ENCODE results near the gene SMAD7. TPM values are rescaled to one million over a fixed set of nuclear protein-coding genes. Genes with fewer than 3 reads are reported as not detected.

SMAD7 gene
- total RNA-seq, 2 donors from 2014 or later: 13.4 to 14.6 TPM

- H3K9me3 Mint-ChIP-seq: no peaks in the 10 kb centered on the region
- H3K27ac Mint-ChIP-seq: no peak overlapping the region
- ATAC-seq (no peak), DNase-seq (ENCODE audit: low spot score in 2 of 2) (no peak)
- no peaks in the 10 kb centered on the region for H3K36me3 Mint-ChIP-seq
Measured at GRCh38 chr18:48989304-48990303, 38.8 kb upstream of the SMAD7 start.

- Mint-ChIP-seq H3K36me3 (no peaks in the 10 kb centered on the region), H3K9me3 (no peaks in the 10 kb centered on the region), H3K27ac (peak overlapping the region in 1 of 2 donors; percentile 36)
- no peak for ATAC-seq
- no peak for DNase-seq (ENCODE audit: low spot score in 2 of 2)
Measured at GRCh38 chr18:48988508-48989303, 37.9 kb upstream of the SMAD7 start.

GRCh38 chr18:48987821-48988220, 37.1 kb upstream of the SMAD7 start:
- no peak for ATAC-seq
- DNase-seq (ENCODE audit: low spot score in 2 of 2): no peak
- no peaks in the 10 kb centered on the region for H3K9me3 Mint-ChIP-seq
- no peaks in the 10 kb centered on the region for H3K36me3 Mint-ChIP-seq
- H3K27ac Mint-ChIP-seq: no peak overlapping the region

DNA sequence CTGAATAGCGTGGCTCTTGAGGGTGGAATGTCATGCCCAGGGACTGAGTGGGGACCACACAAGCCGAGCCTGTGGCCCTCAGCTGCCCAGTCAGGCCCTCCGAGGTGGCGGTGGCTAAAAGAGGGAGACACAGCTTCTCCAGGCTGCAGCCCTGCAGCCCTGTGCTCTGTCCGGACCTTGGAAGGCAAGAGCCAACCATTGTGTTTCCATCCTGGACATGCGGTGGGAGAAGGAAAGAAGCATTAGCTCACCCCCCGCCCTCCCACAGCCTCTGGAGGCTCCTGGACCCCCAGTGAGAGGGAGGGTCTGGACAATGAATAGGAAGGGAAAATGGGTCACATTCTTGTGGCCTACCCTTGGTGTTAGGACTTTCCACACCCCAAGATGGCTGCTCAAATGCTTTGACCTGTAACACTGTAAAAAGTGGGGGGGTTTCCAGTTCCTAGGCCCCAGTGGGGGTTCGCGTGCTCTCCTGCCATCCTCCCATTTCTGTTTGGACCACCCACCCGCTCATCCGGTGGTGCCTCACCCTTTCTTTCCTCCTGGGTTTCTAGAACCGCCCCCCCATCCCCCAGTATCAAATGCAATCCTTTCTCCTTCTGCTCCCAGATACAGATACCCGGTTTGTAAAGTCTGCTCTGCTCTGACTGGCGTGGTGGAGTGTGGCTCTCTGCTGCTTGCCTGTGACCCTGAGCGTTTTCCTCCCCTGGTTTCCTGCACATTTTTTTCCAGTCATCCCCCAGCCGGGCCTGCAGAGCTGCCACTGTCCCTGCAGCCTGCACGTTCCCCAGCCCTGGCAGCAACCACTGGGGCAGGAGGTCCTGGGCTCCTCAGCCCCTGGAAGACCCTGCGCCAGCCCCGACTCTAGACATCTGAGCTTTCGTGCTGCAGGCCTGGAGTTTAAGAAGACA, 36.3 kb upstream of the SMAD7 start:
- no peaks in the 10 kb centered on the region for H3K36me3 Mint-ChIP-seq
- ATAC-seq (no peak), DNase-seq (ENCODE audit: low spot score in 2 of 2) (no peak)
- H3K9me3 Mint-ChIP-seq: no peaks in the 10 kb centered on the region
- H3K27ac Mint-ChIP-seq: no peak overlapping the region

- Mint-ChIP-seq H3K9me3 (no peaks in the 10 kb centered on the region), H3K36me3 (no peaks in the 10 kb centered on the region), H3K27ac (no peak overlapping the region)
- no peak for ATAC-seq
- no peak for DNase-seq (ENCODE audit: low spot score in 2 of 2)
Measured at GRCh38 chr18:48985161-48985560, 34.4 kb upstream of the SMAD7 start.

- DNase-seq (ENCODE audit: low spot score in 2 of 2) (no peak), ATAC-seq (no peak)
- no peaks in the 10 kb centered on the region for H3K9me3 Mint-ChIP-seq
- no peak overlapping the region for H3K27ac Mint-ChIP-seq
- H3K36me3 Mint-ChIP-seq: no peaks in the 10 kb centered on the region
Measured at GRCh38 chr18:48983793-48984437, 33.1 kb upstream of the SMAD7 start.

- DNase-seq (ENCODE audit: low spot score in 2 of 2): no peak
- Mint-ChIP-seq H3K36me3 (no peaks in the 10 kb centered on the region), H3K9me3 (no peaks in the 10 kb centered on the region), H3K27ac (no peak overlapping the region)
- ATAC-seq: no peak
Measured at GRCh38 chr18:48982266-48982665, 31.5 kb upstream of the SMAD7 start.

DNA sequence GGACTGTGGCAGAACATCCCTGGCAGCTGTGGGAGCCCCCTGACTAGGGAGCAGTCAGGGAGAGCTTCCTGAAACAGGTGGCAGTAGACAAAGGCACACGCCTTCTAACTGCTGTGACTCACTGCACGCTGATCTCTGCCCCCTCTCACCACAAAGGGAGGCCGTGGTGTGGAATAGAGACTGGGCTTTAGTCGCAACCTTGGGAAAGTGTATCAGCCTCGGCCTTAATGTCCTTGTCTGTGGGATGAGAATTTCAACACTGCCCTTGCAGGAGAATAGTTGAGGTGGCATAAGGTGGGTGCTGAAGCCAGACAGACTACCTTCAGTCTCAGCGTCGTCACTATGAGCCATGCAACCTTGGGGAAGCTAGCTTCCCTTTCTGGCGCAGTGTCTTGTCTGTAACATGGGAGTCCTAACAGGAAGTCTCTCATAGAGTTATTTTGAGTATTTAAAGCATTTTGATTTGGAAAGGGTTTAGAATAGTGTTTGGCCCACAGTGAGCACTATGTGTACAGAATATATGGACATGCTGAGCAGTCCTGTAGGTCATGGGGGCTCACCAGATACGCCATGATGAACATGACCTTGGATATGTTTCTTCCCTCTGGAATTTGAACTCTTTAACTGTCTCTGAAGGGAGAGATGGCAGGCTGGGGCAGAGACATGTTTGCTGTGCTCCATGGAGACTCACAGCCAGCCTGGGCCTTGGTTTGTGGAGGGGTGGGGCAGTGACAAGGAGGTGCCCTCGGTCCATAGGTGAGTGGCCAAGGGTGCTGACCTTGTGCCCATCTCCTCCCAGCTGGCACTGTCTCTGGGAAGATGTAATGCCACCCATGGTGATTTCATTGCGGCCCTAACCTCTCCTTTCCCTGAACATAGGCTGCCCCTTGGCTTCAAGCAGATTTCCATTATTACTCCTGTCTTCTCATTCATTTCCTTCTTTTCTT, 29.5 kb upstream of the SMAD7 start:
- Mint-ChIP-seq H3K9me3 (no peaks in the 10 kb centered on the region), H3K36me3 (no peaks in the 10 kb centered on the region), H3K27ac (no peak overlapping the region)
- ATAC-seq (no peak), DNase-seq (ENCODE audit: low spot score in 2 of 2) (no peak)

DNA sequence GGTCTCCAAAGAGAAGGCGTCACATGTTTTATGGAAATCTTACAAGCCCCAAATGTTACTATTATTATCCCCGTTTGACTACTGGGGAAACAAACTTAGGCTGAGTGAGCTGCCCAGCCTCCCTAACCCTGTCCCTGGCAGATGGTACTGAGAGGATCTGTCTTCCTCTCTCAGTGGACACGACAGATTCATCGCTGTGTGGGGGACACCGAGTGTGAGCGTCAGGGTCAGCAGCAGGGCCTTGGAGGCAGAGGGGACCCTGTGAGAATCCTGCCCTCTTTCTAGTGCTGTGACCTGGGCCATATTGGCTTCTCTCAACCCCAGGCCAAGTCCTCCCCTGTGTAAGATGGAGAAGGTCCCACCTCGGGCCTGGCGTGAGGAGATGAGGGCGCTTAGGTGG, 27.1 kb upstream of the SMAD7 start:
- Mint-ChIP-seq H3K36me3 (no peaks in the 10 kb centered on the region), H3K9me3 (no peaks in the 10 kb centered on the region), H3K27ac (no peak overlapping the region)
- DNase-seq (ENCODE audit: low spot score in 2 of 2): no peak
- ATAC-seq: no peak

GRCh38 chr18:48975817-48976649, 25.3 kb upstream of the SMAD7 start:
- ATAC-seq (peak; percentile 78 to 86), DNase-seq (ENCODE audit: low spot score in 2 of 2) (peak in 1 of 2 donors; percentile 59)
- no peaks in the 10 kb centered on the region for H3K36me3 Mint-ChIP-seq
- no peak overlapping the region for H3K27ac Mint-ChIP-seq
- no peaks in the 10 kb centered on the region for H3K9me3 Mint-ChIP-seq

- DNase-seq (ENCODE audit: low spot score in 2 of 2): no peak
- Mint-ChIP-seq H3K36me3 (no peaks in the 10 kb centered on the region), H3K9me3 (no peaks in the 10 kb centered on the region), H3K27ac (no peak overlapping the region)
- ATAC-seq: peak; percentile 2 to 10
Measured at GRCh38 chr18:48975120-48975816, 24.5 kb upstream of the SMAD7 start.

GRCh38 chr18:48974304-48975119, 23.7 kb upstream of the SMAD7 start:
- DNase-seq (ENCODE audit: low spot score in 2 of 2): no peak
- H3K36me3 Mint-ChIP-seq: no peaks in the 10 kb centered on the region
- H3K9me3 Mint-ChIP-seq: no peaks in the 10 kb centered on the region
- no peak overlapping the region for H3K27ac Mint-ChIP-seq
- no peak for ATAC-seq

- ATAC-seq (no peak), DNase-seq (ENCODE audit: low spot score in 2 of 2) (no peak)
- H3K9me3 Mint-ChIP-seq: no peaks in the 10 kb centered on the region
- no peak overlapping the region for H3K27ac Mint-ChIP-seq
- H3K36me3 Mint-ChIP-seq: no peaks in the 10 kb centered on the region
Measured at GRCh38 chr18:48973731-48974130, 23.0 kb upstream of the SMAD7 start.

All from activated naive CD4-positive, alpha-beta T cell treated with anti-CD3 and anti-CD28 coated beads, Interleukin-2, amount 50 U/mL, for 72 hours (primary cell).